ENCODE measurements around the gene GASK1B.

DNA sequence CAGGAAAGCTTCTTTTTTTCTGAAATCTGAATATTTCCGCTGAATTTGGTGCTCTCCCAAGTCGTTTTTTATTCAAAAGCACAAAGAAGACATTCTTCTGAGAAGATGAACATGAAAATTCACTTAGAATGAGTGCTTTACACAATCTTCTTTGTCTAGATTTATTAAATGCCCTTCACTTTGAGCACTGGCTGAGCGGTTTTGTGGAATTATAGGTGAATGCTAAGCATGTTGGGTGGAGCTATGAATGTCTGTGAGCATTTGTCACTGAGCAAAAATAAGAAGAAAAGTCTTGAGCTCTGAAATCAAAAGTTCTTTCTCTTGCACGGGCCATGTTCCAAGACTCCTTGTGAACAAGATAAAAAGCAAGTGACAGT, 13.1 kb downstream of the GASK1B start:
- TF ChIP-seq, protein P1, sequence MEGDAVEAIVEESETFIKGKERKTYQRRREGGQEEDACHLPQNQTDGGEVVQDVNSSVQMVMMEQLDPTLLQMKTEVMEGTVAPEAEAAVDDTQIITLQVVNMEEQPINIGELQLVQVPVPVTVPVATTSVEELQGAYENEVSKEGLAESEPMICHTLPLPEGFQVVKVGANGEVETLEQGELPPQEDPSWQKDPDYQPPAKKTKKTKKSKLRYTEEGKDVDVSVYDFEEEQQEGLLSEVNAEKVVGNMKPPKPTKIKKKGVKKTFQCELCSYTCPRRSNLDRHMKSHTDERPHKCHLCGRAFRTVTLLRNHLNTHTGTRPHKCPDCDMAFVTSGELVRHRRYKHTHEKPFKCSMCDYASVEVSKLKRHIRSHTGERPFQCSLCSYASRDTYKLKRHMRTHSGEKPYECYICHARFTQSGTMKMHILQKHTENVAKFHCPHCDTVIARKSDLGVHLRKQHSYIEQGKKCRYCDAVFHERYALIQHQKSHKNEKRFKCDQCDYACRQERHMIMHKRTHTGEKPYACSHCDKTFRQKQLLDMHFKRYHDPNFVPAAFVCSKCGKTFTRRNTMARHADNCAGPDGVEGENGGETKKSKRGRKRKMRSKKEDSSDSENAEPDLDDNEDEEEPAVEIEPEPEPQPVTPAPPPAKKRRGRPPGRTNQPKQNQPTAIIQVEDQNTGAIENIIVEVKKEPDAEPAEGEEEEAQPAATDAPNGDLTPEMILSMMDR (conservative IDR thresholded peaks at IDR 0.05 in 1 of 2, IDR thresholded peaks at IDR 0.05 in 1 of 2; ENCODE audit: low read depth in 1 of 2, low read length in 2 of 2), result no peak
- TF ChIP-seq EZH2 (IDR thresholded peaks at IDR 0.05; ENCODE audit: low read length, missing control alignments), result no peak
